ENCODE data around the gene HSD17B8.

DNA sequence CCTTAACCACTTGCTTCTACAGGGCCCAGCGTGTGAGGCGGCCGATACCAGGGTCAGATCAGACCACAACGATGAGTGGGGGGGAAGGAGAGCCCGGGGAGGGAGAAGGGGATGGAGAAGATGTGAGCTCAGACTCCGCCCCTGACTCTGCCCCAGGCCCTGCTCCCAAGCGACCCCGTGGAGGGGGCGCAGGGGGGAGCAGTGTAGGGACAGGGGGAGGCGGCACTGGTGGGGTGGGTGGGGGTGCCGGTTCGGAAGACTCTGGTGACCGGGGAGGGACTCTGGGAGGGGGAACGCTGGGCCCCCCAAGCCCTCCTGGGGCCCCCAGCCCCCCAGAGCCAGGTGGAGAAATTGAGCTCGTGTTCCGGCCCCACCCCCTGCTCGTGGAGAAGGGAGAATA, 6.7 kb downstream of the HSD17B8 start:
- TF ChIP-seq CTCF (IDR thresholded peaks at IDR 0.05; ENCODE audit: low read depth, low read length) (no peak), EZH2phosphoT487 (IDR thresholded peaks at IDR 0.05; ENCODE audit: low read depth) (no peak)
